Cardiac muscle cell (in vitro differentiated cells and primary cell): ENCODE data around the gene DBH. TPM values are rescaled to one million over a fixed set of nuclear protein-coding genes. Genes with fewer than 3 reads are reported as not detected.
A peak's percentile ranks its signal among the peaks of the same experiment; 100 is the strongest.

Experiments
- DNase-seq, 2 donors: peaks; one replicate each; pipeline versions ENCODE4 v3.0.0 to v3.0.0-alpha.2; 2010 to 2017; ENCODE audit warnings: low read depth in 1 of 2, low spot score in 1 of 2
- H3K27ac ChIP-seq: fragments of 200-600 bp; sonication (generic); 2 replicates; pipeline ENCODE4 v1.5.1; 2016
- H3K27me3 ChIP-seq: fragments of 200-600 bp; sonication (generic); 2 replicates; pipeline ENCODE4 v1.6.0; 2016; ENCODE audit warnings: control low read depth
- H3K36me3 ChIP-seq: fragments of 200-600 bp; sonication (generic); 2 replicates; pipeline ENCODE4 v1.5.1; 2016; ENCODE audit warnings: control low read depth
- H3K4me1 ChIP-seq: fragments of 200-600 bp; sonication (generic); 2 replicates; pipeline ENCODE4 v1.8.1; 2017; ENCODE audit warnings: low read depth, mild to moderate bottlenecking, mixed run types
- H3K4me3 ChIP-seq: fragments of 200-600 bp; sonication (generic); 2 replicates; pipeline ENCODE4 v1.5.1; 2016; ENCODE audit warnings: mild to moderate bottlenecking
- H3K9me3 ChIP-seq: fragments of 200-600 bp; sonication (generic); 2 replicates; pipeline ENCODE4 v1.5.1; 2017; ENCODE audit warnings: low read depth, mild to moderate bottlenecking, control low read depth
- polyA plus RNA-seq: library from polyadenylated mRNA; unstranded; fragments of >200 nt; fragmentation: Nextera tagmentation; extraction: Ambion mirVana; gene quantifications from 2 replicates; pipeline ENCODE4 v1.2.1, GENCODE V29; 2016
- total RNA-seq: library from RNA; depleted of rRNA; stranded (reverse); fragments of >200 nt; gene quantifications from 2 replicates; pipeline ENCODE4 v1.2.3, GENCODE V29; 2016
- TF ChIP-seq, protein P1 (sequence below): IDR thresholded peaks from 2 replicates; pipeline ENCODE4 v1.5.1; 2012; ENCODE audit warnings: low read depth, mild to moderate bottlenecking, low read length

Gene DBH
- total and polyA plus RNA-seq, 2 experiments from 2014 or later = 0.07 TPM; not detected in 1

DNA sequence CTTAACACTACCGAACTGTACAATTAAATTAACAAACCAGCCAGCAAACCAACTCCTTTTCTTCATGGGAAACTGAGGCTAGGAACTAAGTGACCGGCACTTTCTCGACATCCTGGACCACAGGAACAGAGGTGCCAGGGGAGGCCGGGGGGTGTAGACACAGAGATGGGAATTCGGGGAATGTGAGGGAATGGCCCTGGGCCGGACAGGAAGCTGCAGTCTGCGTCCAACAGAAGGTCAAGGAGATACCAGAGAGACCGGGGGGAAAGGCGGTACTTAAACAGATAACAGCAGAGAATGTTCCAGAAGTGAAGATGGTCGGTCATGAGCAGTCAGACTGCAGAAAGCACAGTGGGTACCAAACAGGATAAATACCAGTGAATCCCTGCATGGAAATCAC lies 40.3 kb downstream of the DBH start:
- Histone ChIP-seq H3K4me1 (peaks cover 31% of the 10 kb centered on the region), H3K36me3 (no peaks in the 10 kb centered on the region), H3K9me3 (no peaks in the 10 kb centered on the region), H3K27me3 (no peaks in the 10 kb centered on the region), H3K4me3 (no peak overlapping the region), H3K27ac (no peak overlapping the region)
- peak in 1 of 2 donors; percentile 74 for DNase-seq
- TF ChIP-seq, protein P1, sequence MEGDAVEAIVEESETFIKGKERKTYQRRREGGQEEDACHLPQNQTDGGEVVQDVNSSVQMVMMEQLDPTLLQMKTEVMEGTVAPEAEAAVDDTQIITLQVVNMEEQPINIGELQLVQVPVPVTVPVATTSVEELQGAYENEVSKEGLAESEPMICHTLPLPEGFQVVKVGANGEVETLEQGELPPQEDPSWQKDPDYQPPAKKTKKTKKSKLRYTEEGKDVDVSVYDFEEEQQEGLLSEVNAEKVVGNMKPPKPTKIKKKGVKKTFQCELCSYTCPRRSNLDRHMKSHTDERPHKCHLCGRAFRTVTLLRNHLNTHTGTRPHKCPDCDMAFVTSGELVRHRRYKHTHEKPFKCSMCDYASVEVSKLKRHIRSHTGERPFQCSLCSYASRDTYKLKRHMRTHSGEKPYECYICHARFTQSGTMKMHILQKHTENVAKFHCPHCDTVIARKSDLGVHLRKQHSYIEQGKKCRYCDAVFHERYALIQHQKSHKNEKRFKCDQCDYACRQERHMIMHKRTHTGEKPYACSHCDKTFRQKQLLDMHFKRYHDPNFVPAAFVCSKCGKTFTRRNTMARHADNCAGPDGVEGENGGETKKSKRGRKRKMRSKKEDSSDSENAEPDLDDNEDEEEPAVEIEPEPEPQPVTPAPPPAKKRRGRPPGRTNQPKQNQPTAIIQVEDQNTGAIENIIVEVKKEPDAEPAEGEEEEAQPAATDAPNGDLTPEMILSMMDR = no peak

DNA sequence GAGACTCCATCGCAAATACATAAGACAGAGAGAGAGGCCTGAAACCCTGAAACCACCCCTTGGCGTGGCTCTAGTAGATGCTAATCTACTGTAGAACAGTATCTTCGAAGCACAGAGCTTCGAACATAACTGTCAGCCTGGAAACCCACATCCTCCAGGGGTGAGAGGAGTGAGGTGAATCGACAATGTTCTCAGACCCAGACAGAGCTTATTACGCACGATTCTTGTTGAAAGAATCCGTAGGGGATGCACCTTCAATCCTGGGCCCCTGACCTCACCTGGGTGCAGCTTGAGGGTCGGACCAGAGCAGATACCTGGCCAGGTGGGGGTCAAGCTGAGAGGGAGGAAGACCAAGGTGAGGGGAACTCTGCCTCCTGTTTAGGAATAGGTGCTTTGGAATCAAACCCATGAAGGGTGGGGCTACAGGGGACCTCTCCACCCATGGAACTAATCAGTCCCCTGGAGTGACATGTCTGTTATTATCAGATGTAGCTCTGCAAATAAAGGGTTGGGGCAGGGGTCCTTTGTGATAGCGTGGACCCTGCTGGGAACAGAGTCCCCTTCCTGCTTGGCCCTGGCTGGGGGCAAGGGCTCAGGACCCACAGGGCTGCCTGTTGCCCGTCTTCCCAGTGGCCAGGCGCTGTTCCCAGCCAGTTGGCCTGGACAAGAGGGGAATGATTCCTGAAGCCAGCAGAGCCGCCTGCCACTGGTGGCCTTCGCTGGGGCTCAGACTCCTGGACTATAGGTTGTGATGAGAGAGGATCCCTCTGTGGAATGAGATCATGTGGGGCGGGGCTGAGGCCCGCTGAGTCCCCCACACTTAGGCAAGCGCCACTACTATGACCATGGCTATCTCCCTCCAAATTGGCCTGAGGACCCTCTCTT lies 41.2 kb downstream of the DBH start:
- Histone ChIP-seq H3K4me3 (no peak overlapping the region), H3K27ac (no peak overlapping the region), H3K4me1 (peaks cover 31% of the 10 kb centered on the region), H3K27me3 (no peaks in the 10 kb centered on the region), H3K36me3 (no peaks in the 10 kb centered on the region), H3K9me3 (no peaks in the 10 kb centered on the region)
- TF ChIP-seq, protein P1 = no peak
- no peak for DNase-seq

DNA sequence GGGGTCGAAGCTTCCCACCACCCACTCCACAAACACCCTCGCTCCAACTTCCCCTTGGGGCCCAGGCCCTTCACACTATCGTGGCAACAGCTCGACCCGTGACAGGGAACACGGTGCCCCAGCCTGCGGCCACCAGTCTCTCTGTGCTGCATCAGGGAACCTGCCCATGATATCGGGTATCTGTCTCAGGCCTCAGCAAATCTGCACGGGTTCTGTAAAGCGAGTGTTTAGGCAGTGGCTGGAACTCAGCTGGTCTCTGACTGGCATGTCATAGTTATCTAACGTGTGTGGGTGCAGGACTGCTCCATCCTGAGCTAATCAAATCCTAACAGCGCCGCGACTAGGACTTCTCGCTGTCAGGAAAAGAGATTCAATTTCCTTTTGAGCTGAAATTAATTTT lies 42.9 kb downstream of the DBH start:
- DNase-seq = peak in 1 of 2 donors; percentile 39
- Histone ChIP-seq H3K4me1 (peaks cover 26% of the 10 kb centered on the region), H3K27me3 (no peaks in the 10 kb centered on the region), H3K27ac (peak overlapping the region; percentile 32), H3K36me3 (no peaks in the 10 kb centered on the region), H3K4me3 (no peak overlapping the region), H3K9me3 (no peaks in the 10 kb centered on the region)
- TF ChIP-seq, protein P1 = no peak

DNA sequence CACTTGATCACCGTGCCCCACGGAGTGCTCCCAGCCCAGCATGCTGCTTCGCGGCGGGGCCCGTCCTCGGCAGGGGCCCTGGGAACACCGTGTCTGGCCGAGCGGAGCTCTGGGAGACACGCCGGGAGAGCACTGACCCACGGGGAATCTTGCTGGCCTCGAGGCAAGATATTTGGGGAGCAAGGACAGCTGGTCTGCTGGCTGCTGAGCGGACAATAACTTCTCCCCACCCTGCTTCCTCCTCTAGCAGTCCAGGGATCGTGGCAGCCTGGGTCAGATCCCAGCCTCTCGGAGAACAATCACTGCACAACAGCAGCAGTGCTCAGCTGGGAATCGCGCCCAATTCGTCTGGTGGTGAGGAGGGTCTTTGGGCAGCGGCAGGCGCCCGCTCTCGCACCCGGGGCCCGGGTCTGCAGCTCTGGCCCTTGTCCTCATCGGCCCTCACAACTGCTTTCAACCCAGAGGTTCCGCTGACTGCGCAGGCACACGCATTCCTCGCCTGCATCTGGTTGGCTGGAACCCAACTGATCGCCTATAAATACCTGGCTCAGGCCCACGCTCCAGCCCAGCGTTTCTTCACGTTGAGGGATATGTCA lies 43.4 kb downstream of the DBH start:
- TF ChIP-seq, protein P1 = no peak
- Histone ChIP-seq H3K36me3 (no peaks in the 10 kb centered on the region), H3K4me1 (peaks cover 21% of the 10 kb centered on the region), H3K27me3 (no peaks in the 10 kb centered on the region), H3K27ac (peak overlapping the region; percentile 32), H3K9me3 (no peaks in the 10 kb centered on the region), H3K4me3 (no peak overlapping the region)
- DNase-seq = peak in 1 of 2 donors; percentile 42

DNA sequence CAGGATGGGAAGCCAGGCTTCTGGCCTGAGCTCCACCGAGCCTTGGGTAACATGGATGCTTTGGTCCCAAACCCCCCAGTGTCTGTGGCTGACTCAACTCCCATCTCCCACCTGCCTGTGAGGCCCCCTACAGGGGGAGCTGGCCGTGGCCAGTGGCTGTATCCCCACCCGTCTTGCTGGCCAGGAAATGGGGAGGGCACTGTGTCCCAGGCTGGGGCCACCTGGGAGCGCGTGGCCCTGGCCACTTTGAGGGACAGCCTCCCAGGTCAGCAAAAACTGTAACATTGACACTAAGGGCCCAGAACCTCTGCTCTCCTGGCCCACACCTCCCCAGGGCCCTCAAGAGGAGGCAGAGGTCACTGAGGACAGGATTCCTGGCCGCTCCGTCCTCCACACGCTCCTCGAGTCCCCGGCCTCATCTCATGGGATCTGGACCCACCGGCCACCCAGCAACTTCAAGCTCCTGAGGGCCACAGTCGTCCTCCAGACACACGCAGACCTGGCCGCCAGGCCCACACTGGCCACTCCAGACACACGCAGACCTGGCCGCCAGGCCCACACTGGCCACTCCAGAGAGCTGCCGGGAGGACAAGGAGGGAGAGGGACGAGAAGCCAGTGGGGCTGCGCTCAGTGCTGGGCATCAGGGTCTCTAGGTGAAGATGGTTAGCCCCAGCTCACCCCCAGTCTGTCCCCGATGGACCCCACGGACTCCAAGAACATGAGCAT lies 44.2 kb downstream of the DBH start:
- H3K36me3 ChIP-seq = no peaks in the 10 kb centered on the region
- H3K27me3 ChIP-seq = no peaks in the 10 kb centered on the region
- H3K4me1 ChIP-seq = peaks cover 21% of the 10 kb centered on the region
- H3K27ac ChIP-seq = no peak overlapping the region
- H3K4me3 ChIP-seq = no peak overlapping the region
- DNase-seq = no peak
- H3K9me3 ChIP-seq = no peaks in the 10 kb centered on the region
- TF ChIP-seq, protein P1 = peak; percentile 8
